AG09309 (cell line): Measurements from ENCODE around the gene ATP13A3.

Experiments used
- DNase-seq: peaks from one replicate; pipeline ENCODE4 v3.0.0-alpha.2; 2010; ENCODE audit warnings: low read depth
- H3K4me3 ChIP-seq: 2 replicates; pipeline ENCODE4 v1.5.1; 2011; ENCODE audit warnings: mild to moderate bottlenecking, low read depth, low read length, moderate library complexity; ENCODE audit not compliant: control insufficient read depth
- TF ChIP-seq, protein P1 (sequence below): IDR thresholded peaks from 2 replicates; pipeline ENCODE4 v1.5.1; 2011; ENCODE audit warnings: mild to moderate bottlenecking, low read depth, low read length, inconsistent platforms; ENCODE audit not compliant: insufficient read depth, control insufficient read depth; ENCODE audit errors: missing control alignments

ATP13A3 gene

DNA sequence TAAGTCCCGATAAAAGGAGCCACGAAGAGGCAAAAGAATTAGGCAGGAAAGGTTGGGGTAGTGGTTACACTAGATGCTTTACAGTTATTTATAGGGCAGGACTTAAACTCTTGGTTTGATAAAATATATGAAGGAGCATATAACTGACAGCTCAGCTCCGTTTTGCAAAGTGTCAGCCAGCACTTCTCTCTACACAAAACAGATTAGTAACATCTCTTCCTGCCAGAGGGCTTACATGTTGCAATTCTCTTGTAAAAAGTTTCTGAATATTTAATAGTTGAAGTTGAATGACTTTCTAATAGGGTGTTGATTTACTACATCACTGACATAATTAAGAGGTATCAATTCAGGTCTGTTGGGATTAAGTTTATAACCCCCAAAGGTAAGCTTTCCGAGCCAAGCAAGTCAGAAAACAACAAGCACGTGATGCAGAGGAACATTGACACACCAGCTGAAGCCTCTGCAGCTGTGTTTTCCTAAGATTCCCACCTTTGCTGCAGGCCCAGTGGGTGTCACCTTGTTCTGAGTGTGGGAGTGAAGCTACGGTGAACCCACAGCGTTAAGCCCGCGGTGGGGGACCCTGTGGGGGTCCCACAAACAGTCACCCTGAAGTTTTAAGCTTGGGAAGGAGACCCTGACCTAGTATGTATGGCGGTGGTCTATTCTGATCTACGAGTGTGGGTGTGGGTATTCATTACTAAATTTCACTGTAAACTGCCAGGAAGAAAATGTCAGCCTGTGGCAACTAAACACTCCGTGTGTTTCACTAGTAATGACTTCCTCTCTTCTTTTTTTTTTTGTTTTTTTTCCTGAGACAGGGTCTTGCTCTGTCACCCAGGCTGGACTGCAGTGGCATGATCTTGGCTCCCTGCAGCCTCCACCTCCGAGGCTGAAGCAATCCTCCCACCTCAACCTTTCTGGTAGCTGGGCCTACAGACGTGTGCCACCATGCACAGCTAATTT, 22.0 kb upstream of the ATP13A3 start:
- H3K4me3 ChIP-seq: no peak overlapping the region
- no peak for DNase-seq
- TF ChIP-seq, protein P1, sequence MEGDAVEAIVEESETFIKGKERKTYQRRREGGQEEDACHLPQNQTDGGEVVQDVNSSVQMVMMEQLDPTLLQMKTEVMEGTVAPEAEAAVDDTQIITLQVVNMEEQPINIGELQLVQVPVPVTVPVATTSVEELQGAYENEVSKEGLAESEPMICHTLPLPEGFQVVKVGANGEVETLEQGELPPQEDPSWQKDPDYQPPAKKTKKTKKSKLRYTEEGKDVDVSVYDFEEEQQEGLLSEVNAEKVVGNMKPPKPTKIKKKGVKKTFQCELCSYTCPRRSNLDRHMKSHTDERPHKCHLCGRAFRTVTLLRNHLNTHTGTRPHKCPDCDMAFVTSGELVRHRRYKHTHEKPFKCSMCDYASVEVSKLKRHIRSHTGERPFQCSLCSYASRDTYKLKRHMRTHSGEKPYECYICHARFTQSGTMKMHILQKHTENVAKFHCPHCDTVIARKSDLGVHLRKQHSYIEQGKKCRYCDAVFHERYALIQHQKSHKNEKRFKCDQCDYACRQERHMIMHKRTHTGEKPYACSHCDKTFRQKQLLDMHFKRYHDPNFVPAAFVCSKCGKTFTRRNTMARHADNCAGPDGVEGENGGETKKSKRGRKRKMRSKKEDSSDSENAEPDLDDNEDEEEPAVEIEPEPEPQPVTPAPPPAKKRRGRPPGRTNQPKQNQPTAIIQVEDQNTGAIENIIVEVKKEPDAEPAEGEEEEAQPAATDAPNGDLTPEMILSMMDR: no peak

DNA sequence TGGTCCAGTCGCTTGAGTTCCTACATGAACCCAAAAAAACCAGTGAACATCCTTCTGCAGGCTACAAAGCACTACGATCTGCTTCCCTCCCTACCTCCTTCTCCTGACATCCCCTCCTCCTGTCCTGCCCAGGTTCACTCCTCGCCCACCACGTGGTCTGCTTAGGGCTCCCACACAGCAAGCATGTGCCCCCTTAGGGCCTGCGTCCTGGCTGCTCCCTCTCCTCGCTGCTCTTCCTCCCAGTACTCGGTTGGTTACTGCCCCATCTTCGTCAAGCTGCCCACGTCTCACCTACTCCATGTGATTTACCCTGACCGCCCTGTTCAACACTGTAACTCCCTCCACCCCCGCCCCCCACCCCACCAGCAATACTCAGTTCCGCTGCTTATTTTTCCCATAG, 20.8 kb upstream of the ATP13A3 start:
- DNase-seq: no peak
- TF ChIP-seq, protein P1: no peak
- no peak overlapping the region for H3K4me3 ChIP-seq

DNA sequence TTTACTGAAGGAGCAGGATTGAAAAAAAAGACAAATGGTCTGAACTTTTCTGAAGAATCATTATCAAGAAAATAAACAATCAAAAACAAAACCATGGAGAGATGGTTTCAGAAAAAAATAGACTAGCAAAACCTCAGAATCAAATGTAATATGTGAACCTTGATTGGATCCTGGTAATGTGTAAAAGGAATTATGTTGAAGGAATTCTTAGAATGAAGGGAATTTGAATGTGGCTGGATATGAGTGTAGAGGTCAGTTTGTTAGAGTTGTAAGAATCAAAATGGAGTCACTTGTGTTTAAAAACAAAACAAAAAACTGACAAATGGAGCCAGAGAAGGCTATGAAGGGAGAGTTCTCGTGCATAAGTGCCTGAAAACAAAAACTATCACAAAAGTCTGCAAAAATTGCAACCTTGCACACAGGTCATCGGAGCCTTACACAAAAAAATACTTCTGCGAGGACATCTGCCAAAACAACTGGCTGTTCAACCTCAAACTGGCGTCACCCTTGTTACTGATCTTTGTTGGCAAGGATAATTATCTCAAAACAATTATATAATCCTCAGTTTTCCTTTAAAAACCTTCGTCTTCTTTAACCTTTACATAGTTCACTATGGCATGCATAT, 19.1 kb upstream of the ATP13A3 start:
- TF ChIP-seq, protein P1: no peak
- DNase-seq: no peak
- H3K4me3 ChIP-seq: no peak overlapping the region

DNA sequence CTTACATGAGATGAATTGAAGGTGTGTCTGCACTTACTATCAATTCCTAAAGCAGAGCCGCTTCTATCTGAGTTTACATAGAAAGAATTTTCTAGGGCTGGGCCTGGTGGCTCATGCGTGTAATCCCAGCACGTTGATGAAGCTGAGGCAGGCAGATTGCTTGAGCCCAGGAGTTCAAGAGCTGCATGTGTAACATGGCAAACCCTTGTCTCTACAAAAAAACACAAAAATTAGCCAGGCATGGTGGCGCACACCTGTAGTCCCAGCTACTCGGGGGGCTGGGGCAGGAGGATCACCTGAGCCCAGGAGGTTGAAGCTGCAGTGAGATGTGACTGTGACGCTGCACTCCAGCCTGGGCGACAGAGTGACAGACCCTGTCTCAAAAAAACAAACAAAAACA, 18.1 kb upstream of the ATP13A3 start:
- no peak for DNase-seq
- no peak overlapping the region for H3K4me3 ChIP-seq
- TF ChIP-seq, protein P1: no peak

DNA sequence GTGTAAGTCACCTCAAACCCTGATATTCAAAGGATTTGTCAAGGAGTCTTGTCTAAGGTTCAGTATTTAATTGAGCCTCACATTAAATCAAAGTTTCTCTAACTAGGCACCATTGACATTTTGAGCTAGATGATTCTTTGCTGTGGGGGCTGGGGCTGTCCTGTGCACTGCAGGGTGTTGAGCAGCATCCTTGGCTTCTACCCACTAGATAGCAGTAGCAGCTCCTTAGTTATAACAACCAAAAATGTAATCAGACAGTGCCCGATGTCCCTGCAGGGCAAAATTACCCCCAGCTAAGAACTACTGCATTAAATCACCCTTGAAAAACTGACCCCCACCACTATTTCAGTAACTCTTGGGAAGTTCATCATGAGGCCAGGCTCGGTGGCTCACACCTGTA, 17.3 kb upstream of the ATP13A3 start:
- no peak overlapping the region for H3K4me3 ChIP-seq
- TF ChIP-seq, protein P1: no peak
- no peak for DNase-seq

DNA sequence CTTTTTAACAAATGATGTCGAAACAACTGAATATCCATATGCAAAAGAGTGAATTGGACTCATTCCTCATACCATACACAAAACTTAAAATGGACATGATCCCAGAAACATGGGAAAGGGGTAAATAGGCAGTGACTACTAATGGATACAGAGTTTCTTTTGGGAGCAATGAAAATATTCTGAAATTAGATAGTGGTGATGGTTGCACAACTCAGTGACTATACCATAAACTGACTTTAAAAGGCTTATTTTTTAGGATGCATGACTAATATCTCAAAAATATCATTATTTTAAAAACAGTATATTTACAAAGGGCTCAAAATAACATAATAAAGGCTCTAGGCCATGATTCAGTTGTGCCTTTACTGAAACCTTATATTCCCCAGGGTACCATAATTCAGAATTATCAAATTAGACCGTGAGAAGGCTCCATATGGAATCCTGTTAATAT, 16.3 kb upstream of the ATP13A3 start:
- no peak overlapping the region for H3K4me3 ChIP-seq
- DNase-seq: no peak
- TF ChIP-seq, protein P1: no peak
